ENCODE measurements around the gene DNAH17.

The DNAH17 gene

GRCh38 chr17:78421084-78421533 is 156.1 kb downstream of the DNAH17 start:
- no CpG with 5 or more reads among the region's 6 CpGs for WGBS (ENCODE audit: insufficient coverage, insufficient read length)
- peaks cover 23% of the 10 kb centered on the region for H3K36me3 ChIP-seq (ENCODE audit: control insufficient read depth, insufficient read depth, low read length)

GRCh38 chr17:78419970-78420815 is 157.0 kb downstream of the DNAH17 start:
- no peak overlapping the region for H3K4me3 ChIP-seq (ENCODE audit: low read length)
- H3K4me1 ChIP-seq (ENCODE audit: control insufficient read depth, insufficient read depth, low read length): no peaks in the 10 kb centered on the region
- WGBS (ENCODE audit: insufficient coverage, insufficient read length): no CpG with 5 or more reads among the region's 22 CpGs
- H3K9me3 ChIP-seq (ENCODE audit: control insufficient read depth, insufficient read depth, low read length): no peaks in the 10 kb centered on the region
- H3K36me3 ChIP-seq (ENCODE audit: control insufficient read depth, insufficient read depth, low read length): peaks cover 21% of the 10 kb centered on the region
- DNase-seq (ENCODE audit: low read depth, low spot score): no peak
- no peaks in the 10 kb centered on the region for H3K27me3 ChIP-seq (ENCODE audit: control insufficient read depth, insufficient read depth, low read length)
- no peak overlapping the region for H3K27ac ChIP-seq (ENCODE audit: low read length)

More at GRCh38 chr17:78421084-78421533, 156.1 kb downstream of the DNAH17 start:
- Histone ChIP-seq H3K9me3 (ENCODE audit: control insufficient read depth, insufficient read depth, low read length) (no peaks in the 10 kb centered on the region), H3K4me1 (ENCODE audit: control insufficient read depth, insufficient read depth, low read length) (no peaks in the 10 kb centered on the region), H3K27me3 (ENCODE audit: control insufficient read depth, insufficient read depth, low read length) (no peaks in the 10 kb centered on the region), H3K4me3 (ENCODE audit: low read length) (no peak overlapping the region), H3K27ac (ENCODE audit: low read length) (no peak overlapping the region)
- DNase-seq (ENCODE audit: low read depth, low spot score): no peak

GRCh38 chr17:78418326-78419026 is 158.7 kb downstream of the DNAH17 start:
- peaks cover 19% of the 10 kb centered on the region for H3K36me3 ChIP-seq (ENCODE audit: control insufficient read depth, insufficient read depth, low read length)
- no peak overlapping the region for H3K27ac ChIP-seq (ENCODE audit: low read length)
- WGBS (ENCODE audit: insufficient coverage, insufficient read length): no CpG with 5 or more reads among the region's 12 CpGs
- no peak for DNase-seq (ENCODE audit: low read depth, low spot score)
- H3K4me1 ChIP-seq (ENCODE audit: control insufficient read depth, insufficient read depth, low read length): no peaks in the 10 kb centered on the region
- H3K27me3 ChIP-seq (ENCODE audit: control insufficient read depth, insufficient read depth, low read length): no peaks in the 10 kb centered on the region
- no peak overlapping the region for H3K4me3 ChIP-seq (ENCODE audit: low read length)
- no peaks in the 10 kb centered on the region for H3K9me3 ChIP-seq (ENCODE audit: control insufficient read depth, insufficient read depth, low read length)

GRCh38 chr17:78417531-78417909 is 159.7 kb downstream of the DNAH17 start:
- Histone ChIP-seq H3K4me3 (ENCODE audit: low read length) (no peak overlapping the region), H3K27ac (ENCODE audit: low read length) (no peak overlapping the region), H3K36me3 (ENCODE audit: control insufficient read depth, insufficient read depth, low read length) (peaks cover 28% of the 10 kb centered on the region), H3K9me3 (ENCODE audit: control insufficient read depth, insufficient read depth, low read length) (no peaks in the 10 kb centered on the region), H3K27me3 (ENCODE audit: control insufficient read depth, insufficient read depth, low read length) (no peaks in the 10 kb centered on the region), H3K4me1 (ENCODE audit: control insufficient read depth, insufficient read depth, low read length) (no peaks in the 10 kb centered on the region)
- WGBS (ENCODE audit: insufficient coverage, insufficient read length): no CpG with 5 or more reads among the region's 13 CpGs
- no peak for DNase-seq (ENCODE audit: low read depth, low spot score)

GRCh38 chr17:78416791-78417530 is 160.2 kb downstream of the DNAH17 start:
- H3K27ac ChIP-seq (ENCODE audit: low read length): no peak overlapping the region
- peaks cover 29% of the 10 kb centered on the region for H3K36me3 ChIP-seq (ENCODE audit: control insufficient read depth, insufficient read depth, low read length)
- no peaks in the 10 kb centered on the region for H3K4me1 ChIP-seq (ENCODE audit: control insufficient read depth, insufficient read depth, low read length)
- WGBS (ENCODE audit: insufficient coverage, insufficient read length): no CpG with 5 or more reads among the region's 15 CpGs
- no peak overlapping the region for H3K4me3 ChIP-seq (ENCODE audit: low read length)
- no peak for DNase-seq (ENCODE audit: low read depth, low spot score)
- no peaks in the 10 kb centered on the region for H3K27me3 ChIP-seq (ENCODE audit: control insufficient read depth, insufficient read depth, low read length)
- H3K9me3 ChIP-seq (ENCODE audit: control insufficient read depth, insufficient read depth, low read length): no peaks in the 10 kb centered on the region

- DNase-seq (ENCODE audit: low read depth, low spot score): no peak
- Histone ChIP-seq H3K27me3 (ENCODE audit: control insufficient read depth, insufficient read depth, low read length) (no peaks in the 10 kb centered on the region), H3K4me1 (ENCODE audit: control insufficient read depth, insufficient read depth, low read length) (no peaks in the 10 kb centered on the region), H3K36me3 (ENCODE audit: control insufficient read depth, insufficient read depth, low read length) (peaks cover 33% of the 10 kb centered on the region), H3K4me3 (ENCODE audit: low read length) (no peak overlapping the region), H3K9me3 (ENCODE audit: control insufficient read depth, insufficient read depth, low read length) (no peaks in the 10 kb centered on the region), H3K27ac (ENCODE audit: low read length) (no peak overlapping the region)
- WGBS (ENCODE audit: insufficient coverage, insufficient read length): no CpG with 5 or more reads among the region's 17 CpGs
Observed at GRCh38 chr17:78415821-78416711, 161.1 kb downstream of the DNAH17 start.

- no peaks in the 10 kb centered on the region for H3K27me3 ChIP-seq (ENCODE audit: control insufficient read depth, insufficient read depth, low read length)
- no peak overlapping the region for H3K27ac ChIP-seq (ENCODE audit: low read length)
- no peaks in the 10 kb centered on the region for H3K9me3 ChIP-seq (ENCODE audit: control insufficient read depth, insufficient read depth, low read length)
- peaks cover 27% of the 10 kb centered on the region for H3K36me3 ChIP-seq (ENCODE audit: control insufficient read depth, insufficient read depth, low read length)
- H3K4me1 ChIP-seq (ENCODE audit: control insufficient read depth, insufficient read depth, low read length): no peaks in the 10 kb centered on the region
- H3K4me3 ChIP-seq (ENCODE audit: low read length): no peak overlapping the region
- DNase-seq (ENCODE audit: low read depth, low spot score): no peak
- no CpG with 5 or more reads among the region's 34 CpGs for WGBS (ENCODE audit: insufficient coverage, insufficient read length)
Observed at GRCh38 chr17:78414178-78415162, 162.7 kb downstream of the DNAH17 start.

- Histone ChIP-seq H3K36me3 (ENCODE audit: control insufficient read depth, insufficient read depth, low read length) (peaks cover 22% of the 10 kb centered on the region), H3K4me3 (ENCODE audit: low read length) (no peak overlapping the region), H3K27ac (ENCODE audit: low read length) (no peak overlapping the region), H3K4me1 (ENCODE audit: control insufficient read depth, insufficient read depth, low read length) (no peaks in the 10 kb centered on the region; the same call in 1 of the 2 replicates), H3K9me3 (ENCODE audit: control insufficient read depth, insufficient read depth, low read length) (no peaks in the 10 kb centered on the region), H3K27me3 (ENCODE audit: control insufficient read depth, insufficient read depth, low read length) (no peaks in the 10 kb centered on the region)
- no peak for DNase-seq (ENCODE audit: low read depth, low spot score)
- WGBS (ENCODE audit: insufficient coverage, insufficient read length): no CpG with 5 or more reads among the region's 10 CpGs
Observed at GRCh38 chr17:78412403-78412802, 164.8 kb downstream of the DNAH17 start.

GRCh38 chr17:78411241-78411857 is 165.8 kb downstream of the DNAH17 start:
- H3K4me1 ChIP-seq (ENCODE audit: control insufficient read depth, insufficient read depth, low read length): no peaks in the 10 kb centered on the region; the same call in 1 of the 2 replicates
- H3K4me3 ChIP-seq (ENCODE audit: low read length): no peak overlapping the region
- whole genome bisulfite sequencing (ENCODE audit: insufficient coverage, insufficient read length): no CpG with 5 or more reads among the region's 17 CpGs
- H3K36me3 ChIP-seq (ENCODE audit: control insufficient read depth, insufficient read depth, low read length): peaks cover 29% of the 10 kb centered on the region
- no peak for DNase-seq (ENCODE audit: low read depth, low spot score)
- no peak overlapping the region for H3K27ac ChIP-seq (ENCODE audit: low read length)
- H3K9me3 ChIP-seq (ENCODE audit: control insufficient read depth, insufficient read depth, low read length): no peaks in the 10 kb centered on the region
- H3K27me3 ChIP-seq (ENCODE audit: control insufficient read depth, insufficient read depth, low read length): no peaks in the 10 kb centered on the region

Data from iPS DF 6.9 (cell line).